Trophoblast cell (in vitro differentiated cells and primary cell): ENCODE data around the gene SPINT1.

Source experiments
- DNase-seq, 2 donors: peaks; one replicate each; pipeline ENCODE4 v3.0.0-alpha.2; 2016
- H2AFZ ChIP-seq: 2 replicates; pipeline ENCODE4 v1.6.1; 2013; ENCODE audit warnings: low read length, moderate library complexity, mild to moderate bottlenecking; ENCODE audit not compliant: insufficient read depth, poor library complexity
- H2AK5ac ChIP-seq: 2 replicates; pipeline ENCODE4 v1.6.1; 2013; ENCODE audit warnings: mild to moderate bottlenecking, low read length
- H2BK120ac ChIP-seq: 2 replicates; pipeline ENCODE4 v1.6.1; 2013; ENCODE audit warnings: low read length, mild to moderate bottlenecking, moderate library complexity; ENCODE audit not compliant: insufficient read depth, poor library complexity
- H2BK12ac ChIP-seq: 2 replicates; pipeline ENCODE4 v1.6.1; 2013; ENCODE audit warnings: mild to moderate bottlenecking, low read length, moderate library complexity
- H2BK5ac ChIP-seq: 2 replicates; pipeline ENCODE4 v1.6.1; 2013; ENCODE audit warnings: low read length, low read depth, moderate library complexity, mild to moderate bottlenecking; ENCODE audit not compliant: poor library complexity
- H3K14ac ChIP-seq: 2 replicates; pipeline ENCODE4 v1.6.1; 2013; ENCODE audit warnings: mild to moderate bottlenecking, low read length
- H3K18ac ChIP-seq: 2 replicates; pipeline ENCODE4 v1.6.1; 2013; ENCODE audit warnings: mild to moderate bottlenecking, low read length
- H3K23ac ChIP-seq: 2 replicates; pipeline ENCODE4 v1.6.1; 2013; ENCODE audit warnings: low read length
- H3K27ac ChIP-seq: 2 replicates; pipeline ENCODE4 v1.5.1; 2013; ENCODE audit warnings: low read depth, mild to moderate bottlenecking, inconsistent platforms, low read length, moderate library complexity
- H3K27me3 ChIP-seq: 2 replicates; pipeline ENCODE4 v1.6.1; 2013; ENCODE audit warnings: inconsistent platforms, mild to moderate bottlenecking, low read length, moderate library complexity; ENCODE audit not compliant: insufficient read depth
- H3K36me3 ChIP-seq, 2 experiments: 1 replicate in 1 of 2; 2 replicates in 1 of 2; pipeline ENCODE4 v1.6.1; 2013; ENCODE audit warnings: low read length in 2 of 2, mild to moderate bottlenecking in 2 of 2, moderate library complexity in 1 of 2; ENCODE audit not compliant: insufficient read depth in 2 of 2, control insufficient read depth in 1 of 2
- H3K4ac ChIP-seq: 2 replicates; pipeline ENCODE4 v1.6.1; 2013; ENCODE audit warnings: low read depth, mild to moderate bottlenecking, low read length, moderate library complexity
- H3K4me1 ChIP-seq, 2 experiments: 1 replicate in 1 of 2; 2 replicates in 1 of 2; pipeline ENCODE4 v1.6.1; 2013; ENCODE audit warnings: low read length in 2 of 2, mild to moderate bottlenecking in 2 of 2, moderate library complexity in 1 of 2; ENCODE audit not compliant: insufficient read depth in 2 of 2, control insufficient read depth in 1 of 2
- H3K4me2 ChIP-seq: 2 replicates; pipeline ENCODE4 v1.6.1; 2013; ENCODE audit warnings: inconsistent platforms, mild to moderate bottlenecking, low read length, moderate library complexity
- H3K4me3 ChIP-seq: 2 replicates; pipeline ENCODE4 v1.5.1; 2013; ENCODE audit warnings: mild to moderate bottlenecking, low read depth, low read length, inconsistent platforms
- H3K79me1 ChIP-seq: one replicate; pipeline ENCODE4 v1.6.1; 2013; ENCODE audit warnings: low read length
- H3K79me2 ChIP-seq: 2 replicates; pipeline ENCODE4 v1.6.1; 2013; ENCODE audit warnings: low read length, mild to moderate bottlenecking; ENCODE audit not compliant: control insufficient read depth, insufficient read depth, poor library complexity
- H3K9ac ChIP-seq: 2 replicates; pipeline ENCODE4 v1.6.1; 2013; ENCODE audit warnings: mild to moderate bottlenecking, low read length
- H3K9me3 ChIP-seq: 2 replicates; pipeline ENCODE4 v1.6.1; 2013; ENCODE audit warnings: low read depth, mild to moderate bottlenecking, control low read depth, inconsistent platforms, low read length; ENCODE audit not compliant: insufficient read depth
- H4K12ac ChIP-seq: 2 replicates; pipeline ENCODE4 v1.6.1; 2013; ENCODE audit warnings: low read depth, mild to moderate bottlenecking, low read length, moderate library complexity
- H4K8ac ChIP-seq: 2 replicates; pipeline ENCODE4 v1.6.1; 2013; ENCODE audit warnings: low read depth, mild to moderate bottlenecking, low read length, moderate library complexity
- H4K91ac ChIP-seq: one replicate; pipeline ENCODE4 v1.6.1; 2013; ENCODE audit warnings: low read depth, mild to moderate bottlenecking, low read length, moderate library complexity
- WGBS: extraction: QIAGEN DNeasy Blood & Tissue Kit; methylation state at CpG from one replicate; pipeline ENCODE4 v1.1.7; 2013; ENCODE audit warnings: missing lambda C conversion rate; ENCODE audit not compliant: insufficient read length, insufficient coverage; ENCODE audit errors: extremely low coverage; 5-methylcytosine and 5-hydroxymethylcytosine counted together

The SPINT1 gene

DNA sequence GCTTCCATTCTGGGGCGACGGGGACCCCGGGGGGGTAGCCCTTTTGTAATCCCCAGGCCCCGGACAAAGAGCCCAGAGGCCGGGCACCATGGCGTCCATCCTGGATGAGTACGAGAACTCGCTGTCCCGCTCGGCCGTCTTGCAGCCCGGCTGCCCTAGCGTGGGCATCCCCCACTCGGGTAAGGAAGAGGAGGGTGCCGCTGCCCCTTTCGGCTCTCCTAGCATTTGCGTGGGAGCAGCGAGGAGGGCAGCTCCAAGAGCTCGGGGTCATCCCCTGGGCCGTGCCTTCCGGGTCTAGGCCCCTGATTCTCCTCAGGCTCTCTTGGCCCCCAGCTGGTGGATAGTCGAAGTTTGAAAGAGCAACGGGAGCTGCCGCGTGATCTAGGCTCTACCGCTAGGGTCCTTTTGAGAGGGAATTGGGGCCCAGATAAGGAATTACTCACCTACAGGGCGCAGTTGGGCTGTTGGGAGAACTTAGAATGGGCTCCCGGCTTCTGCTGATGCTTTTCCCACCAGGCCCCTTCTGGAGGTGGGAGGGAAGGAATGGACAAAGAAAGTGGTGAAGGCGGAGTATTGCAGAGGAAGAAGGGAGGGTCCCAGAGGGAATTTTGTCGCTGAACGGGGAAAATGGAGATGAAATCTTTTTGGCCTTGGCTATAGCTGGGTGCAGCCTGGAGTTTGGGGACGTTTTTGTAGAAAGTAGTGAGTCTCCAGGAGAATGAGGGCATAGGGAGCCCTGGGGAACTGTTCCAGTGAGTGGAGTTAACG, 51.0 kb downstream of the SPINT1 start:
- peaks cover 20 to 22% of the 10 kb centered on the region in 2 experiments for H3K36me3 ChIP-seq
- H3K4me1 ChIP-seq, result peaks cover 5 to 13% of the 10 kb centered on the region in 2 experiments
- H4K8ac ChIP-seq, result peak overlapping the region; percentile 63
- H3K4me2 ChIP-seq, result peak overlapping the region; percentile 93
- no peak overlapping the region for H2BK12ac ChIP-seq
- H3K9me3 ChIP-seq, result peaks cover 2% of the 10 kb centered on the region
- H4K91ac ChIP-seq, result peak overlapping the region; percentile 29
- peaks cover 8% of the 10 kb centered on the region for H3K79me1 ChIP-seq
- peak overlapping the region; percentile 94 for H3K4me3 ChIP-seq
- WGBS, result no CpG with 5 or more reads among the region's 33 CpGs
- peak overlapping the region; percentile 60 for H3K14ac ChIP-seq
- no peaks in the 10 kb centered on the region for H3K27me3 ChIP-seq
- peak overlapping the region; percentile 58 for H3K27ac ChIP-seq
- peak overlapping the region; percentile 45 for H3K18ac ChIP-seq
- H3K23ac ChIP-seq, result no peak overlapping the region
- H2BK120ac ChIP-seq, result peak overlapping the region; percentile 12
- peak overlapping the region; percentile 27 for H2AFZ ChIP-seq
- DNase-seq, result peak; percentile 69 to 78
- peak overlapping the region; percentile 34 for H2BK5ac ChIP-seq
- peak overlapping the region; percentile 12 for H2AK5ac ChIP-seq
- H3K9ac ChIP-seq, result peak overlapping the region; percentile 96
- H3K79me2 ChIP-seq, result peaks cover 10% of the 10 kb centered on the region
- no peak overlapping the region for H4K12ac ChIP-seq
- H3K4ac ChIP-seq, result peak overlapping the region; percentile 72

DNA sequence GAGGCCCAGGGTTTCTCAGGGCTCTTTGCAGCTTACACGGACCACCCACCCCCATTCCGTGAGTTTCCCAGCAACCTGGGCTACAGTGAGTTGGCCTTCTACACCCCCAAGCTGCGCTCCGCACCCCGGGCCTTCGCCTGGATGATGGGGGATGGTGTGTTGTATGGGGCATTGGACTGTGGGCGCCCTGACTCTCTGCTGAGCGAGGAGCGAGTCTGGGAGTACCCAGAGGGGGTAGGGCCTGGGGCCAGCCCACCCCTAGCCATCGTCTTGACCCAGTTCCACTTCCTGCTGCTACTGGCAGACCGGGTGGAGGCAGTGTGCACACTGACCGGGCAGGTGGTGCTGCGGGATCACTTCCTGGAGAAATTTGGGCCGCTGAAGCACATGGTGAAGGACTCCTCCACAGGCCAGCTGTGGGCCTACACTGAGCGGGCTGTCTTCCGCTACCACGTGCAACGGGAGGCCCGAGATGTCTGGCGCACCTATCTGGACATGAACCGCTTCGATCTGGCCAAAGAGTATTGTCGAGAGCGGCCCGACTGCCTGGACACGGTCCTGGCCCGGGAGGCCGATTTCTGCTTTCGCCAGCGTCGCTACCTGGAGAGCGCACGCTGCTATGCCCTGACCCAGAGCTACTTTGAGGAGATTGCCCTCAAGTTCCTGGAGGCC, 55.8 kb downstream of the SPINT1 start:
- Histone ChIP-seq H2BK12ac (no peak overlapping the region), H3K4ac (no peak overlapping the region), H3K27me3 (no peaks in the 10 kb centered on the region), H3K79me1 (peaks cover under 1% of the 10 kb centered on the region), H4K8ac (no peak overlapping the region), H2AFZ (no peak overlapping the region), H2AK5ac (no peak overlapping the region), H4K91ac (no peak overlapping the region), H3K36me3 (peaks cover 53 to 58% of the 10 kb centered on the region in 2 experiments), H3K4me1 (peaks cover 2 to 9% of the 10 kb centered on the region in 2 experiments), H4K12ac (no peak overlapping the region), H2BK120ac (no peak overlapping the region), H3K4me3 (no peak overlapping the region), H3K79me2 (peaks cover 4% of the 10 kb centered on the region), H3K18ac (no peak overlapping the region), H3K4me2 (no peak overlapping the region), H2BK5ac (no peak overlapping the region), H3K9me3 (peaks cover 5% of the 10 kb centered on the region), H3K9ac (no peak overlapping the region), H3K23ac (no peak overlapping the region), H3K14ac (no peak overlapping the region), H3K27ac (no peak overlapping the region)
- no CpG with 5 or more reads among the region's 33 CpGs for WGBS
- DNase-seq, result no peak

DNA sequence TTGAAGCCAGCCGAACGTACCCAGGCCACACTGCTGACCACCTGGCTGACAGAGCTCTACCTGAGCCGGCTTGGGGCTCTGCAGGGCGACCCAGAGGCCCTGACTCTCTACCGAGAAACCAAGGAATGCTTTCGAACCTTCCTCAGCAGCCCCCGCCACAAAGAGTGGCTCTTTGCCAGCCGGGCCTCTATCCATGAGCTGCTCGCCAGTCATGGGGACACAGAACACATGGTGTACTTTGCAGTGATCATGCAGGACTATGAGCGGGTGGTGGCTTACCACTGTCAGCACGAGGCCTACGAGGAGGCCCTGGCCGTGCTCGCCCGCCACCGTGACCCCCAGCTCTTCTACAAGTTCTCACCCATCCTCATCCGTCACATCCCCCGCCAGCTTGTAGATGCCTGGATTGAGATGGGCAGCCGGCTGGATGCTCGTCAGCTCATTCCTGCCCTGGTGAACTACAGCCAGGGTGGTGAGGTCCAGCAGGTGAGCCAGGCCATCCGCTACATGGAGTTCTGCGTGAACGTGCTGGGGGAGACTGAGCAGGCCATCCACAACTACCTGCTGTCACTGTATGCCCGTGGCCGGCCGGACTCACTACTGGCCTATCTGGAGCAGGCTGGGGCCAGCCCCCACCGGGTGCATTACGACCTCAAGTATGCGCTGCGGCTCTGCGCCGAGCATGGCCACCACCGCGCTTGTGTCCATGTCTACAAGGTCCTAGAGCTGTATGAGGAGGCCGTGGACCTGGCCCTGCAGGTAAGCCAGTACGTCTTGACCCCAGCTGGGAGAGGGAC, 56.6 kb downstream of the SPINT1 start:
- Histone ChIP-seq H3K79me1 (no peaks in the 10 kb centered on the region), H2AFZ (no peak overlapping the region)

DNA sequence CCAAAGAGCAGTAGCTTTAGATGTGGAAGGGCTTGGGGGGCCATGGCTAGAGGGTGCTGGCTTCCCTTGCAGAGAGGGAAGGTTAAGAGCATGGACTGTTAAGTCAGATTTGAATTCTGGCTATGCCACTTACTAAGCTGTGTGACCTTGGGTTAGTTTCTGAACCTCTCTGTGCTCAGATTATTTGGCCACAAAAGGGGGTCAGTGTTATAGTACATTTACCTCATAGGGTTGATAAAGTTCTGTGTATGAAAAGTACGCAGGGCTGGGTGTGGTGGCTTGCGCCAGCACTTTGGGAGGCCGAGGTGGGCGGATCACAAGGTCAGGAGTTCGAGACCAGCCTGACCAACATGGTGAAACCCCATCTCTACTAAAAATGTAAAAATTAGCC, 57.2 kb downstream of the SPINT1 start:
- WGBS, result no CpG with 5 or more reads among the region's 5 CpGs
- no peak for DNase-seq

More for the DNA sequence above, 56.6 kb downstream of the SPINT1 start:
- H4K91ac ChIP-seq, result no peak overlapping the region
- no peak overlapping the region for H3K14ac ChIP-seq
- no peak overlapping the region for H3K4me2 ChIP-seq
- H2AK5ac ChIP-seq, result no peak overlapping the region
- no peak overlapping the region for H2BK12ac ChIP-seq
- H2BK5ac ChIP-seq, result no peak overlapping the region
- H3K23ac ChIP-seq, result no peak overlapping the region
- H3K4me1 ChIP-seq, result peaks cover 1 to 4% of the 10 kb centered on the region in 2 experiments
- H2BK120ac ChIP-seq, result no peak overlapping the region
- no peak overlapping the region for H4K12ac ChIP-seq
- no peak overlapping the region for H3K4me3 ChIP-seq
- no peak overlapping the region for H3K9ac ChIP-seq
- H3K4ac ChIP-seq, result no peak overlapping the region
- no peaks in the 10 kb centered on the region for H3K27me3 ChIP-seq
- no peak for DNase-seq
- no CpG with 5 or more reads among the region's 36 CpGs for WGBS
- H3K9me3 ChIP-seq, result peaks cover 5% of the 10 kb centered on the region
- H3K79me2 ChIP-seq, result no peaks in the 10 kb centered on the region
- no peak overlapping the region for H3K18ac ChIP-seq
- no peak overlapping the region for H4K8ac ChIP-seq
- H3K27ac ChIP-seq, result no peak overlapping the region
- peaks cover 56 to 61% of the 10 kb centered on the region in 2 experiments for H3K36me3 ChIP-seq

More for the DNA sequence above, 57.2 kb downstream of the SPINT1 start:
- Histone ChIP-seq H3K4ac (no peak overlapping the region), H3K23ac (no peak overlapping the region), H2AK5ac (no peak overlapping the region), H4K91ac (no peak overlapping the region), H2BK120ac (no peak overlapping the region), H2BK12ac (no peak overlapping the region), H2AFZ (no peak overlapping the region), H3K27me3 (no peaks in the 10 kb centered on the region), H3K14ac (no peak overlapping the region), H3K4me1 (no peaks in the 10 kb centered on the region), H3K9ac (no peak overlapping the region), H3K4me3 (no peak overlapping the region), H2BK5ac (no peak overlapping the region), H4K8ac (no peak overlapping the region), H3K27ac (no peak overlapping the region), H3K9me3 (peaks cover 5% of the 10 kb centered on the region), H3K36me3 (peaks cover 55 to 59% of the 10 kb centered on the region in 2 experiments), H4K12ac (no peak overlapping the region), H3K4me2 (no peak overlapping the region), H3K79me2 (no peaks in the 10 kb centered on the region), H3K18ac (no peak overlapping the region), H3K79me1 (no peaks in the 10 kb centered on the region)
